Thoracic aorta (tissue), 2 donors: ENCODE results near the gene LHX6. TPM values are rescaled to one million over a fixed set of nuclear protein-coding genes. Genes with fewer than 3 reads are reported as not detected.

Experiments used
- ATAC-seq: fragments of 150-250 bp; one replicate; pipeline ENCODE4 v1.8.0; 2017; ENCODE audit warnings: low read depth; ENCODE audit not compliant: insufficient number of reproducible peaks, low FRiP score
- DNase-seq: peaks from one replicate; pipeline ENCODE4 v3.0.0-alpha.2; 2020; ENCODE audit warnings: low spot score
- H3K27ac ChIP-seq, 2 donors: fragments of 200-600 bp; sonication (generic); 1 replicate in 1 of 2; 2 replicates in 1 of 2; pipeline ENCODE4 v1.5.1; 2016; ENCODE audit warnings: mild to moderate bottlenecking in 2 of 2, moderate library complexity in 2 of 2
- H3K27me3 ChIP-seq: fragments of 200-600 bp; sonication (generic); replicated peaks from 2 replicates; pipeline ENCODE4 v1.6.0; 2016; ENCODE audit warnings: mild to moderate bottlenecking; ENCODE audit not compliant: insufficient read depth
- H3K36me3 ChIP-seq: fragments of 200-600 bp; sonication (generic); one replicate; pipeline ENCODE4 v1.5.1; 2016
- H3K4me1 ChIP-seq, 2 donors: fragments of 200-600 bp; sonication (generic); 1 replicate in 1 of 2; 2 replicates in 1 of 2; pipeline versions ENCODE4 v1.5.1 to v1.6.0; 2016; ENCODE audit warnings: low read depth in 2 of 2, mild to moderate bottlenecking in 1 of 2; ENCODE audit not compliant: control insufficient read depth in 1 of 2
- H3K4me3 ChIP-seq: fragments of 200-600 bp; sonication (generic); 2 replicates; pipeline ENCODE4 v1.5.1; 2016; ENCODE audit warnings: mild to moderate bottlenecking
- H3K9me3 ChIP-seq: fragments of 200-600 bp; sonication (generic); 2 replicates; pipeline ENCODE4 v1.5.1; 2016
- total RNA-seq, 2 donors: library from RNA; depleted of rRNA; stranded (reverse); fragments of >200 nt; gene quantifications; one replicate each; pipeline versions ENCODE4 v1.1.0 to v1.2.3, GENCODE V29; 2016
- TF ChIP-seq, protein P1 (sequence below): fragments of 200-600 bp; sonication (generic); IDR thresholded peaks from one replicate; pipeline ENCODE4 v1.5.1; 2019; ENCODE audit warnings: antibody characterized with exemption

Gene LHX6
- total RNA-seq, 2 donors from 2014 or later, result 5.0 to 6.5 TPM

DNA sequence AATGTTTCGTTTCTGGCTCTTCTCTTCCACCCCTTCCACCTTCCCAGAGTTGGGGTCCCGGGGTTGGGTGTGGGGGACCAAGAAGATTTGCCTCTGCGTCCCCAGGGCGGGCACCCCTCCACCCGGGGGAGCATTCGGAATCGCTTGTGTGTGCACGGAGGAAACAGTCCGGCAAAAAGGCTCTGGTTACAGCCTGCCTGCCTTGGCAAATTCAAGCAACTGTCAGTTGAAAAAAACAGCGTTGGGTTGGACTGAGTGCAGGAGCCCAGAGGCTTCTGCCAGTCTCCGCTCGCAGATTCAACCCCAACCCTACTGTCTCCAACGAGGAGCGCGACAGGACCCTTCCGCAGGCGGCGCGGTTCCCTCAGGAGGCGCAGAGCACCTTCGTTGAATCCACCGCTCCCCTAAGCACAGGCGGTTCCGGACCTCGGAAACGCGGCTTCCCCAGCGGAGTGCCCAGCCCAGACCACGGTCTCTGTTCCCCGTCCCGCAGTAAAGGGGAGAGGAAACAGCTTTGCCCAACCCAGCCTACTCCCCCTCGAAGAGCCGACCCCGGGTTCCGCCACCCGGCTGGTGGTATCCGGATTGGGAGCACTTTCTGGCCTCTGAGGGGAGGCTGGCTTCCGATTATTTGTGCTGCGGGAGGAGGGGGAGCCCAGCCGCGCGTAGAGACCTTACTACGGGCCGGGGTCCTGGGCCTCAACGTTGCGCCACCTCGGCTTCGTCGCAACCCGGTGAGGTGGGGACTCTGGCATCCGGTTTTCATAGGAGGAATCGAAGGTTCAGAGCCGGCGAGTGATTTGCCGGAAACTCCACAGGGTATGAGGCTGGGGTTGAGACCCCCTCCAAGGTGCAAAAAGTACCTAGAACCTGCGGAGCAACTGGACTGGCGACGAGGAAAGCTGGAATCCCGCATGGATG, 9.6 kb downstream of the LHX6 start:
- no peak for DNase-seq
- ATAC-seq, result no peak
- Histone ChIP-seq H3K36me3 (no peaks in the 10 kb centered on the region), H3K4me1 (peaks cover 15 to 39% of the 10 kb centered on the region in 2 donors), H3K9me3 (no peaks in the 10 kb centered on the region), H3K4me3 (peak overlapping the region; percentile 55), H3K27me3 (peaks cover 34% of the 10 kb centered on the region), H3K27ac (peak overlapping the region in 1 of 2 donors; percentile 18)
- TF ChIP-seq, protein P1, sequence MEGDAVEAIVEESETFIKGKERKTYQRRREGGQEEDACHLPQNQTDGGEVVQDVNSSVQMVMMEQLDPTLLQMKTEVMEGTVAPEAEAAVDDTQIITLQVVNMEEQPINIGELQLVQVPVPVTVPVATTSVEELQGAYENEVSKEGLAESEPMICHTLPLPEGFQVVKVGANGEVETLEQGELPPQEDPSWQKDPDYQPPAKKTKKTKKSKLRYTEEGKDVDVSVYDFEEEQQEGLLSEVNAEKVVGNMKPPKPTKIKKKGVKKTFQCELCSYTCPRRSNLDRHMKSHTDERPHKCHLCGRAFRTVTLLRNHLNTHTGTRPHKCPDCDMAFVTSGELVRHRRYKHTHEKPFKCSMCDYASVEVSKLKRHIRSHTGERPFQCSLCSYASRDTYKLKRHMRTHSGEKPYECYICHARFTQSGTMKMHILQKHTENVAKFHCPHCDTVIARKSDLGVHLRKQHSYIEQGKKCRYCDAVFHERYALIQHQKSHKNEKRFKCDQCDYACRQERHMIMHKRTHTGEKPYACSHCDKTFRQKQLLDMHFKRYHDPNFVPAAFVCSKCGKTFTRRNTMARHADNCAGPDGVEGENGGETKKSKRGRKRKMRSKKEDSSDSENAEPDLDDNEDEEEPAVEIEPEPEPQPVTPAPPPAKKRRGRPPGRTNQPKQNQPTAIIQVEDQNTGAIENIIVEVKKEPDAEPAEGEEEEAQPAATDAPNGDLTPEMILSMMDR, result no peak

DNA sequence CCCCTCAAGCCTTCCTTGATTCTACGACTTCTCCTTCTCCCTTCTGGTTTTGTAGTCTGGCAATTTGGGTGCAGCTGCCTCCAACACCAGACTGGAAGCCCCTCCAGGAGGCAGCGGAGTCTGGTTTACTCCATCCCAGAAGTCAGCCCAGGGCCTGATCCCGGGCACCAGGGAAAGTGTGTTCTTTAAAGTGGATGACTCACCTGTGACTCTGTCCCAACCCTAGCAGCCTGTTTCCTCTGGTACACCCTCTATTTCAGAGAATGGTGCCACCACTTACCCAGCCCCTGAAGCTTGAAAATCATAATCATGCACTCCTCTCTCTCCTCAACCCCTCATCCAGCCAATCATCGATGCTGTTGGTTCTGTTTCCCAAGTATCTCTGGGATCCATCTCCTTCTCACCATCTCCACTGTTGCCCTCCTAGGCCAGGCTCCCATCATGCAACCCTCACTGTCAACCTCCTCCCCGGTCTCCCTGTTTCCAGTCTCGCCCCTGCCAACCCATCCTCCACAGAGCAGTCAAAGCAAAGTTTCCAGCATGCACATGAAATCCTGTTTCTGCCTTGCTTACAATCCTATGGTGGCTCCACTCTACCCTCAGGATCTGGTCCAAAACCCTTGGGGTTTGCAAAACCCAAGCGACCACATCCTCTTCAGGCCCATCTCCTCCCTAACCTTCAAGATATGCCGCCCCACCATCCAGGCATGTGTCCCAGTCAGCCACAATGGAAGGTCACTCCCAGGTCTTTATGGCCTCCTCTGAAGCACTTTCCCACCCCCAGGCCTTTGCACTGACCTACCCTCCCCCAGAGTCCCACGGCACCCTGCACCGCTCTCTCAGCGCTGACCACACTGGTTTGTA, 10.5 kb downstream of the LHX6 start:
- Histone ChIP-seq H3K27ac (no peak overlapping the region), H3K4me3 (peak overlapping the region; percentile 55), H3K9me3 (no peaks in the 10 kb centered on the region), H3K4me1 (peaks cover 19 to 48% of the 10 kb centered on the region in 2 donors), H3K27me3 (peaks cover 34% of the 10 kb centered on the region), H3K36me3 (no peaks in the 10 kb centered on the region)
- TF ChIP-seq, protein P1, result no peak
- DNase-seq (no peak), ATAC-seq (no peak)

DNA sequence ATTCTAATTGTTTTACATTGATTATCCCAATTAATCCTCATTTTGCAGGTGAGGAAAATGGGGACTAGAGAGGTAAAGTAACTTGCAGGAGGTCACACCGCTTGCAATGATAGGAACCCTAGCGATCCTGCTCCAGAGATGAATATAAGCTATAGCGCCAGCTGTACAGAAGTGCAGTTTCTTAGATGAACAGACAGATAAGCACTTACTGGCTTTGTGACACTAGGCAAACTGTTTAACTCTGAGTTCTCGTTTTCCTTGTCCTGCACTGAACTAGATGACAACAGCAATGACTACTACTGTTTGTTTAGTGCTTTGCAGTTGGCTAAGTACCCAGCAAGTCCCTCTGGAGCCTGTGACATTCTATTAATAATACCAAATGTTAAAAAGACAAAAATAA, 11.1 kb downstream of the LHX6 start:
- H3K4me1 ChIP-seq, result peaks cover 19 to 49% of the 10 kb centered on the region in 2 donors
- DNase-seq (no peak), ATAC-seq (no peak)
- no peak overlapping the region for H3K4me3 ChIP-seq
- no peak overlapping the region for H3K27ac ChIP-seq
- TF ChIP-seq, protein P1, result no peak
- no peaks in the 10 kb centered on the region for H3K9me3 ChIP-seq
- no peaks in the 10 kb centered on the region for H3K36me3 ChIP-seq
- peaks cover 34% of the 10 kb centered on the region for H3K27me3 ChIP-seq

DNA sequence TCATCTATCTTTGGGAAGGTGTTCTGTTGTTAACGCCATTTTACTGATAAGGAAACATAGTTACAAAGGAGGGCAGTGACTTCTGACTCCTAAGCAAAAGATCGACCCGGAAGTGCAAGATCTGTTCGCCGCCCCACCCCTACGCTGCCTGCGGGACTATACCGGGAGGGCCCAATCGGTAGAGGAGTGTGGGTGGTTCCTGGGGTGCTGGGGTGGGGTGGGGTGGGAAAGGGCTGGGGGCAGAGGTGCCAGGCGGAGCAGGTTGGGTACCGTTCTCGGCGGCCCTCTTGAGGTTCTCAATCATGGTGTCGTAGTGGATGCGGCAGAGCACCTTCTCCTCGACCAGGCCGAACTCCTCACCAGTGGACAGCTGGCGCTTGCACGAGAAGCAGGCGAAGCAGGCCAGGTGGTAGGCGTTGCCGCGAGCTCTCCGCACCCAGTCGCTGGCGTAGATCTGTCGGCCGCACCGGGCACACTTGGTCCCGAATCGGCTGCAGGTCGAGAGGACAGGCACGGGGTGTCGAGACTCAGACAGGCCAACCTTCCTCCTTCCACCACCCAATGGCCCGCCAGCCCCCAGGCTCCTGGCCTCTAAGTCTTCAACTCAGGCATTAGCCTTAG, 11.8 kb downstream of the LHX6 start:
- ATAC-seq (no peak), DNase-seq (no peak)
- TF ChIP-seq, protein P1, result no peak
- peaks cover 19 to 49% of the 10 kb centered on the region in 2 donors for H3K4me1 ChIP-seq
- H3K27me3 ChIP-seq, result peaks cover 34% of the 10 kb centered on the region
- H3K36me3 ChIP-seq, result no peaks in the 10 kb centered on the region
- no peak overlapping the region for H3K27ac ChIP-seq
- H3K9me3 ChIP-seq, result no peaks in the 10 kb centered on the region
- H3K4me3 ChIP-seq, result no peak overlapping the region
